NCI-H446 (cell line): ENCODE measurements around the gene TBL3.

Experiments
- DNase-seq, 2 experiments: peaks; one replicate each; lab custom pipeline; 2025; lab: John Stamatoyannopoulos, UW

The TBL3 gene

DNA sequence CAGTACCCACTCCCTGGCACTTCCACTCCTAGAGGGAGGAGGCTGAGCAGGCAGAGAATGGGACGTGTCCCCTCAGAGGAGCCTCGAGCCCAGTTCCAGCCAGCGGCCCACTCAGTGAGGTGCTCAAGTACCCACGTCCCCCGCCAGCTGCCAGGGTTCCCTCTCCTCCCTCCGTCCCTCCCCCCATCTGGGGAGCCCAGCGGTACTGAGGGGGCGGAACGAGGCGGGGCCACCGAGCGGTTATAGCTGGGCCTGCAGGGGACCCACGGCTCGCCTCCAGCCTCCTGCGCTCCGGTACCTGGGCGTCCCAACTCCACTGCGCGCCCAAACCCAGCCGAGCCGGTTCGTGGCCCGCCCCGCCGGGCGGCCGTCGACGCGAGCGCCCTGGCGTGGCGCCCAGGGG, 47.7 kb downstream of the TBL3 start, which contains the start of gene NPW:
Gene NPW (plus strand): TSS at position 268 of the 403 bp plus-strand sequence.
- no peak for DNase-seq

GRCh38 chr16:2019921-2020831, 48.3 kb downstream of the TBL3 start:
- DNase-seq: no peak

DNA sequence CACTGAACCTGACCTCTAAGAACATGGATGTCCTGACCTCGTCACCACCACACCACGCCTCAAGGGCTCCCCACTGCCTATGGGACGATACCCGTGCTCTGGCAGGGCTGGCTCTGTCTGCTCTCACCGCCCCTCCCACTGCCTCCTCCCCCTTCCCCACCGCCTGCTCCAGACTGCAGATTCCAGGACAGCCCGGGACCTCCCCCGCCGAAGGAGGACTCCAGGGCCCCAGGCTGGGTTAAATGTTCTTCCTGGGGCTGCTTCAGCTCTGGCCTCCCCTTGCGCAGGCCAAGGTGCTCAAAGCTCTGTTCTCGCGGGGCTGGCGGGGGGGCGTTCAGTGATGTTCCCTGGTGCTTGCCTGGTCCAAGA, 50.9 kb downstream of the TBL3 start:
- peak in 1 of 2 experiments; percentile 68 for DNase-seq

DNA sequence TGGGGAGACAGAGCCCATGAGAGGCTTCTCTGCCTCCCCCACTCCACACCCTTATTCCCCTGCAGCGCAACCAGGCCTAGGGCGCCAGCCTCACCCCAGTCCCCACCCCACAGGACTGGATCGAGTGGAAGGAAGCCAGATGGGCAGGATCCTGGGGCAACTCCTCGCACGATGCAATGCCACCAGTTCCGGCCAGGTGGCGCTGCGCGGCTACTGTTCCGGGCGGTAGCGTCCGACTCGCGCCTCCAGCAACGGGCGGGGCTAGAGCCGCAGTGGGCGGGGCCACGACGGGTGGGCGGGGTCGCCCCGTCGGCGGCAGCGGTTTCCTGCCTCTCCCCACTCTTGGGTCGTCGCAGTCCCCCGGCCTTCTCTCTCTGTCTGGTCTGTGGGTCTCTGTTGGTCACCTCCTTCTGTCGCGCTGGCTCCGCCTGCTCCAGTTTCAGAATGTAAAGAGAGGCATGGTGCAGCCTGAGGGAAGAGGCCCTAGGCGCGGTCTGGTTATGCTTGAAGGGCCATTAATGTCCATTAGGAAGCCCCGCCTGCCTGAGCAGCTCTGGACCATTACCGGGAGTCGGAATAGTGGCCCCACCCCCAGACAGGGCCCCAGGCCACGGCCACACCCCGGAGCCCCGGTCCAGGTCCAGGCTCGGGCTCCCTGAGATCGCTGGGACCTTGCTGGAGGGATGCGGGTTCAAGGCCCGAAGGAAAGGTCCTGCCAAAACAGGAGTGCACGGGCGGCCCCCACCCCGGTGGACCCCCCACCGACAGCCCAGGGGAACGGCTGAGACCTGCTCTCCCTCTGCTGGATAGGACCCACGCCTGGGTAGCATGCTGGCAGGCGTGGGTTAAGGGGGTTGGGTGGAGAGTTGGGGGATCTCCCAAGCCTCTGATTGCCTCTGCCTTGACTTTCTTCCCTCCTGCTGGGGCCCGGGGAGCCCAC, 51.5 kb downstream of the TBL3 start:
- DNase-seq: peak; percentile 32 to 92

- no peak for DNase-seq
These were observed 52.2 kb downstream of the TBL3 start for GRCh38 chr16:2024032-2024420.

DNA sequence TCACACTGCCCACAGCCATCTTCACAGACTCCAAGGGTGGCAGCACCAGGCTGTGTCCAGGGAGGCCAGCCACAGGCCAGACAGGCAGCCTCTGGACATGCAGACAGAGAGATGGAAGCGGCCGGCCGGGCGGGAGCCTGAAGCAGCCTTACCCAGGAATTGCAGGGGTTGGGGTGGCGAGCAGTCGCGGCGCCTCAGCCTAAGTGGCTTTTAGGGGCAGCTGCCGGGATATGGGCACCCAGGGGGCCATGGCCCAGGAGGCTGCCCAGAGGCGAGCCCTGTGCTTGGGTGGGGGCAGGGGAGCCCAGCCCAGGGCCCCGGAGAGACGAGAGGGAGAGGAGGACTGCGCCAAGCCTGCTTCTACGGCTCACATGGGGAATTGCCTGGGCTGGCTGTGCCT, 53.4 kb downstream of the TBL3 start:
- DNase-seq: no peak

DNA sequence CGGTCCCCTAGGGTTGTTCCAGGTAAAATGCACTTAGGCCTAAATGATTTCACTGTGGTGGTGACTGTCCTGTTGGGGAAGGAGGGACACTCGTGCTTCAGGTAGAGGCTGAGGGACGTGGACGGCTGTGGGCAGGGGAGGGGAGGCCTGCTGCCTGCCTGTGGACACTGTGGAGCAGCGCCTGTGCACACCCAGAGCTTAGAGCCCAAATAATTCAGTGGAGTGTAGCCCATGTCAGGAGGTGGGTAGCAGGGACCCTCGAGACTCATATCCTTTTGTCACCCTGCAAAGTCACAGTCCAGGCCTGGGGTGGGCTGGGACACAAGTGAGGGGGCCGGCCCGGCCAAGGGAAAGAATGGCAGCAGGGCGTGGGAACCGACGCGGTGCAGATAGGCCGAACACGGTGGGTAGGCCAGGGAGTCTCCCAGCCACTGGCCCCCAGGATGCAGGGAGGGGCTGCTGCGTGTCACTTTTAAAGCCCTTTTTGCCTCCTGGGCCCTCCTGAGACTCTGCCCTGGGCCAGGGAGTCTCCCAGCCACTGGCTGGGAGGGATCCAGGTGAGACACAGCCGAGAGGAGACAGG, 54.1 kb downstream of the TBL3 start:
- no peak for DNase-seq

- peak in 1 of 2 experiments; percentile 18 for DNase-seq
These were observed 54.7 kb downstream of the TBL3 start, which contains the start of gene NHERF2 for GRCh38 chr16:2026461-2027023. TSS of gene NHERF2 (plus strand) at chr16:2026902. CDS start at chr16:2027006, 104 bp downstream.

- DNase-seq: no peak
These were observed 55.5 kb downstream of the TBL3 start for GRCh38 chr16:2027024-2028010.

DNA sequence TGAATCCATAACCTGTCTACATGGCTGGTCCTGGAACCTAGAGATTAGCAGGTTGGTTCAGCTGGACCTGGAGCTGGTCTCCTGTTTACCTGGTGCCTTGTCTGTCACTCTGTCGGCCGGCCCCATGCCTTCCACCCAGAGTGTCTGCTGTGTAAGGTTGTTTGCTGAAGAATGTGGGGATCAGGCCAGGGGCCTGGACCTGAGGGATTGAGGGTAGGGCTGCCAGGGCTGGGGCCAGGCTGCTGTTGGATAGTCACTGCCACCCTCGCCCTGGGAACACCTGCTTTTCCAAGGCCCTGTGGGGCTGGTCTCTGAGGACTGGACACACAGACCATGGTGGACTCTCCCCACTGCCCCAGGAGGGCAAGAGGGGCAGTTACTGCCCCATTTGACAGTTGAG, 56.3 kb downstream of the TBL3 start:
- DNase-seq: no peak

DNA sequence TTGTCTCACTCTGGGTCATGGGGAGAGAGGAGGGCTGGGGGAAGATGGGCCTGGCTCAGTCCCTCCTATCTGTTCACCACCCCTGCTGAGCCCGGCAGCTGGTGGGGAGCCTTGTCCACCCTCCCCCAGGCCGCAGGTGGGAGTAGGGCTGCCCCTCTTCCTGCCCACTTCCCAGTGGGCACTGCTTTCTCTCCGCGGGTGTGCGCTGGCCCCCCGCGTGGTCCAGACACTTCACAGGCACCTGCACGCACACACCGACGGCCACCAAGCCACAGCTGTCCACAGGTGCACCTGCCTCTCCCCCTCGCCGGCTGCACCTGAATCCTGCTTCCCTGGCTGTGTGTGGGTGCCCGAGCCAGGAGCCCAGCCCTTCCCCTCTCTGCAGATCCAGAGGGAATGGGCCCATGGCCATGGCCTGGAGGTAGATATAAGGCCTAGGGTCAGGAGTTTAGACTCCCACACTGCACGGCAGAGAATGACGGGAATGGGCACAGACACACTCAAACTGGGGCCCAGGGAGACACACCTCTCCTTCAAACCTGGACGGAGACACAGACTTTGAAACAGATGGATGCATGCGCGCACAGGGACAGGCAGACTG, 56.9 kb downstream of the TBL3 start:
- no peak for DNase-seq

GRCh38 chr16:2029350-2029749, 57.5 kb downstream of the TBL3 start:
- no peak for DNase-seq

DNA sequence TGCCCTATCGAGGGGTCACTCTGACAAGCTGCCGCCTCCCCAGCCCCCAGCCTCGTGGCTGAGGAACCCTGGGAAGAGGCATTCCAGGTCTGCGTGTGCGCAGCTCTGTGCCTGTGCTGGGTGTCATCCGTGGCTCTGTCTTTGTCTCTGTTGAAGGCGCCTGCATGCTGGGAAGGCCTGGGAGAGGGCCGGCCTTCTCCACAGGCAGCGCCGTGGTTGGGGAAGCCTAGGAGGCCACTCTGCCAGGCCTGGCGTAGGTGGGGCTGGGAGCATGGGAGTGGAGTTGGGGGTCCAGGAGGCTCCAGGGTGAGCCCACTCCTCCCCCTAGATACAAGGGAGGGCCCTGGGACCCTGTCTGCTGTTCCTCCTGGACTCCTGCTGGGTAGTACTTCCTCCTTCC, 58.2 kb downstream of the TBL3 start:
- no peak for DNase-seq

DNA sequence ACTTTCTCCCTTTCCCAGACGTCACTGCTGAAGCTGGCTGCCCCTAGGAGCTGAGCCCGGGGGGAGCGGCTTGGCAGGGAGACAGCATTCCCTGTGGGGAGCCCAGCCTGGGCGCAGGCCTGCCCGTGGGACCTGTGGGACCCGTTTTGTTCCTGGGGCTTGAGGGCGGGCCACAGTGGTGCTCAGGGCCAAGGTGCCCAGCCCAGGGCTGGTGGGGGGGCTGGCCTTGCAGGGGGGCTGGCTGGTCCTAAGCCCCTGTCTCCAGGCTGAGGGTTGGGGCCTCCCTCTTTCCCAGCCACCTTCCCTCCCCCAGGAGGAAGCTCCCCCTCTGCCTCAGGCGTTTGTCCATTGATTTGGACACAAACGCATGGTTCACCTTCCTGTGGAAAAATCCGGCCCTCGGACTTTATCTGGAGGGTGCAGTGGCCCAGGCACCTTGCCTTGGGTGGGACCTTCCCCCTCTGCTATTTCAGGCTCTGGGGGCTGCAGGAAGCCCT, 59.3 kb downstream of the TBL3 start:
- no peak for DNase-seq
